GM10248 (cell line): ENCODE data around the gene SH3PXD2A.
"Not testable (repeated sequence)": the region's sequence is repeated elsewhere in the genome, so short reads cannot be mapped to it uniquely, and the experiment has no call there.

ENCODE experiments used
- CTCF ChIA-PET: fragments of 300-600 bp; sonication (Branson Sonifier 250); formaldehyde crosslinking; extraction: SDS; loops from one replicate; lab custom pipeline; 2021; ENCODE audit warnings: antibody characterized with exemption; lab: Yijun Ruan, JAX
- POLR2A ChIA-PET: fragments of 350-650 bp; sonication (Branson Sonifier 250); formaldehyde crosslinking; extraction: SDS; loops from one replicate; lab custom pipeline; 2020; ENCODE audit warnings: antibody characterized with exemption; lab: Yijun Ruan, JAX
- DNase-seq: peaks from one replicate; pipeline ENCODE4 v3.0.0; 2012; ENCODE audit errors: extremely low spot score
- TF ChIP-seq, protein P1 (sequence below): IDR thresholded peaks from 2 replicates; pipeline ENCODE4 v1.5.1; 2012; ENCODE audit warnings: mild to moderate bottlenecking, low read depth; ENCODE audit errors: extremely low read depth, missing control alignments, control extremely low read depth

SH3PXD2A gene

DNA sequence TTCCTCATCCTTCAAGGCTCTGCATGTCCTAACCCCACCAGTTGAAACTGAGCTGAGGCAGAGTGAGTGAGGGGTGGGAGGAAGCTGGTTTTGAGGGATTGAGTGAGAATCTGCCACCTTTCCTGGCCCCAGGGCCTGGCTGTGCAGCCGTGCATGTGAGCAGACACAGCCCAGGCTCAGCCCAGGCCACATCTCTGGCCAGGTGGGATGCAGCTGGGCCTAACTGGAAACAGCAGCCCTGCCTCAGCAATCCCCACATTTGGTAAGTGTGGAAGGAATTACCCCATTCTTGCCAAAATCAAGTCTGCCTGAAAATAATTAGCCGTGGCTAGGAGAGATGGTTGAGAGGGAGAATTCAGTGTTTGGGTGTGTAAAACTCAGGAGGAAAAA is 245.3 kb downstream of the SH3PXD2A start:
- TF ChIP-seq, protein P1, sequence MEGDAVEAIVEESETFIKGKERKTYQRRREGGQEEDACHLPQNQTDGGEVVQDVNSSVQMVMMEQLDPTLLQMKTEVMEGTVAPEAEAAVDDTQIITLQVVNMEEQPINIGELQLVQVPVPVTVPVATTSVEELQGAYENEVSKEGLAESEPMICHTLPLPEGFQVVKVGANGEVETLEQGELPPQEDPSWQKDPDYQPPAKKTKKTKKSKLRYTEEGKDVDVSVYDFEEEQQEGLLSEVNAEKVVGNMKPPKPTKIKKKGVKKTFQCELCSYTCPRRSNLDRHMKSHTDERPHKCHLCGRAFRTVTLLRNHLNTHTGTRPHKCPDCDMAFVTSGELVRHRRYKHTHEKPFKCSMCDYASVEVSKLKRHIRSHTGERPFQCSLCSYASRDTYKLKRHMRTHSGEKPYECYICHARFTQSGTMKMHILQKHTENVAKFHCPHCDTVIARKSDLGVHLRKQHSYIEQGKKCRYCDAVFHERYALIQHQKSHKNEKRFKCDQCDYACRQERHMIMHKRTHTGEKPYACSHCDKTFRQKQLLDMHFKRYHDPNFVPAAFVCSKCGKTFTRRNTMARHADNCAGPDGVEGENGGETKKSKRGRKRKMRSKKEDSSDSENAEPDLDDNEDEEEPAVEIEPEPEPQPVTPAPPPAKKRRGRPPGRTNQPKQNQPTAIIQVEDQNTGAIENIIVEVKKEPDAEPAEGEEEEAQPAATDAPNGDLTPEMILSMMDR: no peak
- no peak for DNase-seq
- ChIA-PET CTCF (interaction anchor here (0.8 to 2.5 kb wide), 3 partner anchors 11 to 84 kb away, joined by 3 to 20 read pairs (median 3); no protein-coding TSS in a partner anchor), POLR2A (no interaction called here)

DNA sequence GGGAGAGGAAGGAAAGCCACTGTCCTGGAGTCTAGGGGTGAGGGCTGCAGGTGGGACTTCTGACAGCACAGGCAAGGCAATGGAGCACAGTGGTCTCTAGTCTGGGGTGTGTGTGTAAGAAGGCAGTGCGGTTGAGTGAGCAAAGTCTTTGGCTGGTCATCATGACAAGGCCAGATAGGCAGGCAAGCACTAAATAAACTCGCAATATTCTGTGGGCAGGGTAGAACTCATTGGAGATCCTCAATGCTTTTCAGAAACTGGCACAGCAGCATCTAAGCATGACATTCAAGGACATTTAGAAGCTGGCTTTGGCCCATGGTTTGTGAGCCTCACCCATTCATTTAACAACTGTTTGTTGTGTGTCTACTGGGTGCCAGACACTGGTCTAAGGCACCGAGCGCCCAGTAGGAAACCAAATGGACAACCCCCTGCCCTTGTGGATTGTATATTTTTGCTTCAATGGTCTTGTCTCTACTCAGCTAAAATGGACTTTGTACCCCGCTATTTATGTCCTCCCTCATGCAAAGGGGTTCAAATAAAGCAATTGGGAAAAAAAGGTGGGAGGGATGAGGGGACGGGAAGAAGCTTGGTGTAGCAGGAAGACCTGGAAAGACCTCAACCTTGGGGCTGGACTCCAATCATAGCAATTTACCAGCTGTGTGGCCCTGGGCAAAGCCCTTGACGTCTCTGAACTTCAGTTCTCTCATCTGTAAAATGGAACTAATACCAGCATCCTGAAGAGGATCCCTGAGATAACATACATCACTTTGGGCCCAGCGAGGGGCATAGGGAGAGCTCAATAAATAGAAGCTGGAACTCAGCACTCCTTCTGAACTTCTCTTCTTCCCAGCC is 245.9 kb downstream of the SH3PXD2A start:
- DNase-seq: no peak
- TF ChIP-seq, protein P1: no peak
- POLR2A ChIA-PET: no interaction called here
- CTCF ChIA-PET: interaction anchor here (0.8 to 2.5 kb wide), 5 partner anchors 10 to 85 kb away, joined by 3 to 20 read pairs (median 3); no protein-coding TSS in a partner anchor

DNA sequence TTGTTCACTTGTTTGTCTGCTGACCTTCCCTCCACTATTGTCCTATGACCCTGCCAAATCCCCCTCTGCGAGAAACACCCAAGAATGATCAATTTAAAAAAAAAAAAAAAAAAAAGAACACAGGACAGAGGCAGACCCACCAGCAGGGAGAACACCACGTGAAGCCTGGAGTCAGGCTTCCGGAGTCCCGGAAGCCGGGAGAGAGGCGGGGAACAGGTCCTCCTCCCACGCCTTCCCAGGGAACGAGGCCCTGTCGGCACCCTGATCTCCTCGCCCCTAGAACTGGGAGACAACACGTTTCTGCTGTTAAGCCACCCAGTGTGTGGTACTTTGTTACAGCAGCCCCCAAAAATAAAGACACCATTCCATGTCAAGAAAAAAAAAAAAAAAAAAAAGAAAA is 247.3 kb downstream of the SH3PXD2A start:
- POLR2A ChIA-PET, DNase-seq: not testable (repeated sequence)
- CTCF ChIA-PET: interaction anchor here (1.5 to 13.1 kb wide), 3 partner anchors 18 to 79 kb away, joined by 3 to 196 read pairs (median 20); no protein-coding TSS in a partner anchor

DNA sequence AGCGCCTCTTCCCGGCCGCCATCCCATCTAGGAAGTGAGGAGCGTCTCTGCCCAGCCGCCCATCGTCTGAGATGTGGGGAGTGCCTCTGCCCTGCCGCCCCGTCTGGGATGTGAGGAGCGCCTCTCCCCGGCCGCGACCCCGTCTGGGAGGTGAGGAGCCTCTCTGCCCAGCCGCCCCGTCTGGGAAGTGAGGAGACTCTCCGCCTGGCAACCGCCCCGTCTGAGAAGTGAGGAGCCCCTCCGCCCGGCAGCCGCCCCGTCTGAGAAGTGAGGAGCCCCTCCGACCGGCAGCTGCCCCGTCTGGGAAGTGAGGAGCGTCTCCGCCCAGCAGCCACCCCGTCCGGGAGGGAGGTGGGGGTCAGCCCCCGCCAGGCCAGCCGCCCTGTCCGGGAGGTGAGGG is 248.3 kb downstream of the SH3PXD2A start:
- DNase-seq, POLR2A ChIA-PET: not testable (repeated sequence)
- CTCF ChIA-PET: interaction anchor here (13.1 kb wide), 1 partner anchor 80 kb away, joined by 196 read pairs; no protein-coding TSS in a partner anchor

DNA sequence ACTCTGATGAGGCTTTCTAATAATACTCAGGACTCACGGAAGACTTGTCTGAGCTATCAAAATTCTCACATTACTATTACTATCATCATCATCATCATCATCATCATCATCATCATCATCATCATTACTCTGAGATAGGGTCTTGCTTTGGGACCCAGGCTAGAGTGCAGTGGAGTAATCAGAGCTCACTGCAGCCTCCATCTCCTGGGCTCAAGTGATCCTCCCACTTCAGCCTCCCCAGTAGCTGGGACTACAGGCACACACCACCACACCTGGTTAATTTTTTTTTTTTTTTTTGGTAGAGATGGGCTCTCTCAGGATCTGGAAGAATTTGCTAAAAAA is 249.3 kb downstream of the SH3PXD2A start:
- DNase-seq, POLR2A ChIA-PET: not testable (repeated sequence)
- CTCF ChIA-PET: interaction anchor here (0.8 to 13.1 kb wide), 17 partner anchors 8 to 252 kb away, joined by 3 to 196 read pairs (median 5); no protein-coding TSS in a partner anchor

DNA sequence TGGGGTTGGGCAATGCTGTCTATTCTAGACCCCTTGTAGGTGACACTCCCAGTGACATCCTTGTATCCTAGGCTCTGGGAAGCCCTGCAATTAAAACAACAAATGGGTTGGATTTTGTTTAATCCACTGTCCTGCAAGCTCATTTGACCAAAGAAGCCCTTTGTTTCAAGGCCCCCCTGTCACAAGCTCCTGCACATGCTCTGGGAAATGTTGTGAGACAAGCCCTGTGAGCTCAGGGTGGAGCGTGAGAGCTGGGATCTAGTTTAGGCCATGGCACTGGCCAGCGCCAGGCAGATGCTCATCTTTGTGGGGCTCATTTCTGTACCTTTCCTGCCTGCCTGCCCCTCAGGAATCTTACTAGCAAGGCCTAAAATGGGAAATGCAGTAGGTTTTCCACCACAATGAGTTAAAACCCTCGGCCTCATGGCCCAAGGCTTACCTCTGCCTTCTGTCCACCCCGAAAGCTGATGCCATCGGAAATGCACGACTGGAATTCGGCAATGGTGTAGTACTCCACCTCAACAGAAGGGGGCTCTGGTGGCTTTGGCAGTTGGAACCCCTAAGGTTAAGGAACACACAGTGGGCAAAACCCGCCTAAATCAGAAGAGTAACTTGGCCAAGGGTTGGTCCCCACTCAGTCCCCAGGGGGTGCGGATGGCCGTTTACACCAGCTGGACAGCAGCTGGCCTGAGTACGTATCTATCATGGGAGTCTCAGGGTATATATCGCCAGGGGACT is 249.8 kb downstream of the SH3PXD2A start:
- DNase-seq: peak; percentile 53
- TF ChIP-seq, protein P1: peak; percentile 46
- CTCF ChIA-PET: interaction anchor here (0.8 to 13.1 kb wide), 24 partner anchors 9 to 253 kb away, joined by 3 to 196 read pairs (median 4); no protein-coding TSS in a partner anchor
- POLR2A ChIA-PET: no interaction called here

DNA sequence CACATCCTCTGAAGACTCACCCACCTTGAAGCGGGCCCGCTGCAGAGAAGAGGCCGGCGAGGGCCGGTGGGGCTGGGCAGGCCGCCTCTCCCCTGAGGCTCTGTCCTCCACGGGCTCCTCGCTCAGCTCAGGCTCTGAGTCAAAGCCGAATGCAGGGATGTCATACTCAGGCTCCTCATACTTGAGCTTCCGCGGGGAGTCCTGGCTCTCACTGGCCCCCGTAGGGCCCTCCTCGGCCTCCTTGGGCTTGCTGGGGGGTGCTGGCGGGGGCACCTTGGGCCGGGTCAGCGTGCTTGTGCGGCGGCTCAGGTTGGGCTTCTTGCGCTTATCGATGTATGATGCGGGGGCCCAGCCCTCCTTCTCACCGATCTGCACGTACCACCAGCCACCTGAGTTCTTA is 252.0 kb downstream of the SH3PXD2A start:
- ChIA-PET POLR2A (no interaction called here), CTCF (interaction anchor here (1.4 to 13.1 kb wide), 6 partner anchors 9 to 84 kb away, joined by 3 to 196 read pairs (median 6); no protein-coding TSS in a partner anchor)
- no peak for DNase-seq
- TF ChIP-seq, protein P1: no peak

DNA sequence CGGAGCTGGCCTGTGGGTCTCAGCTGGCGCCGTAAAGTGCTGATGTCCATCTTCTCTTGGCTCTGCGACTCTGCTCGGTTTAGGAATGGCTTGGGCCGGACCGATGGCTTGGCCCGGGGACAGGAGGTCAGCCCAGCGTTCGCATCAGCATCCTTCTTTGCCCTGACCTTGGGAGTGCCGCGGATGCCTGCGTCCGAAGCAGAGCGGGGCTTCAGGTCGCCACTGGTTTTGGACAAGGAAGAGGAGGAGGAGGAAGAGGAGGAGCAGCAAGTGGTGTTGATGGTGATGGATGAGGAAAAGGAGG is 252.6 kb downstream of the SH3PXD2A start:
- CTCF ChIA-PET: interaction anchor here (1.4 to 13.1 kb wide), 5 partner anchors 10 to 85 kb away, joined by 3 to 196 read pairs (median 4); no protein-coding TSS in a partner anchor
- no peak for DNase-seq
- POLR2A ChIA-PET: no interaction called here
- TF ChIP-seq, protein P1: no peak
